ENCODE measurements around the gene CABLES1. TPM values are rescaled to one million over a fixed set of nuclear protein-coding genes. Genes with fewer than 3 reads are reported as not detected.

Gene CABLES1
- total and polyA plus RNA-seq, 2 of the 4 experiments (the other 2 are of a cell fraction): 4.7 to 5.7 TPM

DNA sequence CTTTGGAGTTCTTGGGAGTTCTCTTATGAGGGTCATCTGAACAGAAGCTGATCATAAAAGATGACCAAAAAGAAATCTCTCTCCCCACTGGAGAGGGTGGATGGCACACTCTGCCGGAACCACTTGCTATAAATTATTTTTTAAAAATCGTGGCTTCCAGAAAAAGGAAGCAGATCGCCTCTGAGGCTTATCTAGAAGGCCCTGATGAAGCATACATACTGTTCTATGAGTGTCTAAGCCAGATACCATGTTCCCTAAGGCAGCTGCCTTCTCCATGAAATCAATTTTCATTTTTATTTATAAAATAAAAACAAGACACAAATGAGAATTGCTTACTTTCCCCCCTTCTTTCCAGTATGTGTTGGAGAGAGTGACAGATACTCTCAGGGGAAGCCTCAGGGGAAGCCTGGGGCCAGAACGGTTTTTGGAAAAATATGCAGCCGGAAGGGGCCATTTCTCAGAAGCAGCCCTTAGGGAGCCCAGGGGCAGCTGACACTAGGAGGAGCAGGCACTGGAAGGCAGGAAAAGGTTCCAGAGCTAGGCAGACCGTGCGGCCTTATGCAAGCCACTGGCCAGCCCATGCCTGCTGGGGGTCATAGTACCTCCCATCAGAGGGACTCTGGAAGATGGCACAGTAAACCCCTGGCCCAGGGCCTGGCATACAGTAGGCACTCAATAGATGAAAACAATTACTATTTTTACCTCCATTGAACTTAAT, 130.6 kb downstream of the CABLES1 start:
- TF ChIP-seq MXI1 (IDR thresholded peaks at IDR 0.05; ENCODE audit: borderline replicate concordance, low read depth, low read length) (no peak), MAFK (IDR thresholded peaks at IDR 0.05; ENCODE audit: low read depth, low read length) (no peak), CHD1 (IDR thresholded peaks at IDR 0.05; ENCODE audit: low read depth, low read length) (no peak), FOS (IDR thresholded peaks at IDR 0.05; ENCODE audit: low read depth, low read length) (no peak), USF2 (IDR thresholded peaks at IDR 0.05; ENCODE audit: low read depth, low read length) (no peak), BHLHE40 (IDR thresholded peaks at IDR 0.05; ENCODE audit: low read depth, low read length) (no peak), NFE2L2 (IDR thresholded peaks at IDR 0.05; ENCODE audit: low read depth, low read length) (no peak), RFX5 (IDR thresholded peaks at IDR 0.05; ENCODE audit: low read depth, low read length) (no peak), RCOR1 (IDR thresholded peaks at IDR 0.05; ENCODE audit: insufficient replicate concordance, low read length) (no peak)
- TF ChIP-seq, protein P1, sequence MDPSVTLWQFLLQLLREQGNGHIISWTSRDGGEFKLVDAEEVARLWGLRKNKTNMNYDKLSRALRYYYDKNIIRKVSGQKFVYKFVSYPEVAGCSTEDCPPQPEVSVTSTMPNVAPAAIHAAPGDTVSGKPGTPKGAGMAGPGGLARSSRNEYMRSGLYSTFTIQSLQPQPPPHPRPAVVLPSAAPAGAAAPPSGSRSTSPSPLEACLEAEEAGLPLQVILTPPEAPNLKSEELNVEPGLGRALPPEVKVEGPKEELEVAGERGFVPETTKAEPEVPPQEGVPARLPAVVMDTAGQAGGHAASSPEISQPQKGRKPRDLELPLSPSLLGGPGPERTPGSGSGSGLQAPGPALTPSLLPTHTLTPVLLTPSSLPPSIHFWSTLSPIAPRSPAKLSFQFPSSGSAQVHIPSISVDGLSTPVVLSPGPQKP (IDR thresholded peaks at IDR 0.05; ENCODE audit: borderline replicate concordance, low read depth, low read length): no peak
- TF ChIP-seq, protein P2, sequence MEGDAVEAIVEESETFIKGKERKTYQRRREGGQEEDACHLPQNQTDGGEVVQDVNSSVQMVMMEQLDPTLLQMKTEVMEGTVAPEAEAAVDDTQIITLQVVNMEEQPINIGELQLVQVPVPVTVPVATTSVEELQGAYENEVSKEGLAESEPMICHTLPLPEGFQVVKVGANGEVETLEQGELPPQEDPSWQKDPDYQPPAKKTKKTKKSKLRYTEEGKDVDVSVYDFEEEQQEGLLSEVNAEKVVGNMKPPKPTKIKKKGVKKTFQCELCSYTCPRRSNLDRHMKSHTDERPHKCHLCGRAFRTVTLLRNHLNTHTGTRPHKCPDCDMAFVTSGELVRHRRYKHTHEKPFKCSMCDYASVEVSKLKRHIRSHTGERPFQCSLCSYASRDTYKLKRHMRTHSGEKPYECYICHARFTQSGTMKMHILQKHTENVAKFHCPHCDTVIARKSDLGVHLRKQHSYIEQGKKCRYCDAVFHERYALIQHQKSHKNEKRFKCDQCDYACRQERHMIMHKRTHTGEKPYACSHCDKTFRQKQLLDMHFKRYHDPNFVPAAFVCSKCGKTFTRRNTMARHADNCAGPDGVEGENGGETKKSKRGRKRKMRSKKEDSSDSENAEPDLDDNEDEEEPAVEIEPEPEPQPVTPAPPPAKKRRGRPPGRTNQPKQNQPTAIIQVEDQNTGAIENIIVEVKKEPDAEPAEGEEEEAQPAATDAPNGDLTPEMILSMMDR (conservative IDR thresholded peaks at IDR 0.05; ENCODE audit: low read depth, low read length): no peak
- DNase-seq (no peak), ATAC-seq (ENCODE audit: low read depth) (no peak)
- Histone ChIP-seq H3K23ac (ENCODE audit: low read depth, low read length) (no peak overlapping the region), H4K8ac (ENCODE audit: low read depth in 2 of 2, low read length in 2 of 2) (no peak overlapping the region), H3K4me2 (ENCODE audit: low read depth, low read length) (no peak overlapping the region), H4K20me1 (ENCODE audit: insufficient read depth, low read length) (no peaks in the 10 kb centered on the region), H3K9me3 (ENCODE audit: control insufficient read depth, insufficient read depth, low read length) (peaks cover 3% of the 10 kb centered on the region; the same call in 1 of the 2 replicates), H4K5ac (ENCODE audit: low read depth, low read length) (no peak overlapping the region), H3K4me1 (ENCODE audit: control insufficient read depth, insufficient read depth, low read length) (peaks cover 2% of the 10 kb centered on the region), H4K91ac (ENCODE audit: insufficient read depth, low read depth, low read length) (no peak overlapping the region), H3K4me3 (ENCODE audit: insufficient read depth, low read depth, low read length) (no peak overlapping the region), H3K79me1 (ENCODE audit: low read depth in 1 of 2, low read length in 2 of 2) (no peaks in the 10 kb centered on the region), H2BK20ac (ENCODE audit: low read depth, low read length) (no peak overlapping the region), H3K4ac (ENCODE audit: low read depth, low read length) (no peak overlapping the region), H3K18ac (ENCODE audit: low read depth, low read length) (no peak overlapping the region), H3K9me1 (ENCODE audit: insufficient read depth, low read length) (peaks cover 6% of the 10 kb centered on the region), H2AK5ac (ENCODE audit: low read depth, low read length) (no peak overlapping the region), H2AK9ac (replicated peaks; ENCODE audit: low read depth, low read length, poor library complexity) (no peak overlapping the region), H2BK120ac (ENCODE audit: low read depth, low read length) (no peak overlapping the region), H3K14ac (replicated peaks; ENCODE audit: low read depth, low read length) (no peak overlapping the region), H3K36me3 (ENCODE audit: control insufficient read depth, insufficient read depth, low read length) (no peaks in the 10 kb centered on the region), H3K9ac (ENCODE audit: low read depth, low read length) (no peak overlapping the region), H3K27me3 (ENCODE audit: control insufficient read depth, insufficient read depth, low read length) (no peaks in the 10 kb centered on the region), H2BK15ac (ENCODE audit: low read depth, low read length) (no peak overlapping the region), H3K27ac (ENCODE audit: insufficient read depth, low read length) (no peak overlapping the region), H3K56ac (ENCODE audit: extremely low read depth, insufficient read depth, low read length) (no peak overlapping the region), H2BK5ac (ENCODE audit: low read depth, low read length, poor library complexity, severe bottlenecking) (no peak overlapping the region), H2AFZ (replicated peaks; ENCODE audit: low read length, poor library complexity) (no peak overlapping the region)
- in situ Hi-C loops (cut with MboI; ENCODE audit: low sequenced_read_pairs) (no loop called here), dilution Hi-C loops (cut with HindIII; ENCODE audit: low sequenced_read_pairs, unreplicated experiment) (no loop called here), intact Hi-C loops (cut with micrococcal nuclease) (loop anchor here (10.0 kb wide), 2 partner anchors 81 to 89 kb away; no protein-coding TSS in a partner anchor)
- no CpG with 5 or more reads among the region's 7 CpGs for WGBS, 2 experiments (ENCODE audit: extremely low coverage in 2 of 2, insufficient read length in 1 of 2)
- CTCF ChIA-PET: no interaction called here
- POLR2A ChIA-PET (ENCODE audit: unreplicated experiment): no interaction called here
- no TSS peak for BruUV-seq (replicated peaks)
